GM21515 (cell line): ENCODE results near the gene TRIM28.

Experiments used
- ATAC-seq: cut with Tn5 transposase; IDR thresholded peaks from one replicate; pipeline ENCODE4 v1.9.1; 2021; ENCODE audit not compliant: unreplicated experiment

The TRIM28 gene

DNA sequence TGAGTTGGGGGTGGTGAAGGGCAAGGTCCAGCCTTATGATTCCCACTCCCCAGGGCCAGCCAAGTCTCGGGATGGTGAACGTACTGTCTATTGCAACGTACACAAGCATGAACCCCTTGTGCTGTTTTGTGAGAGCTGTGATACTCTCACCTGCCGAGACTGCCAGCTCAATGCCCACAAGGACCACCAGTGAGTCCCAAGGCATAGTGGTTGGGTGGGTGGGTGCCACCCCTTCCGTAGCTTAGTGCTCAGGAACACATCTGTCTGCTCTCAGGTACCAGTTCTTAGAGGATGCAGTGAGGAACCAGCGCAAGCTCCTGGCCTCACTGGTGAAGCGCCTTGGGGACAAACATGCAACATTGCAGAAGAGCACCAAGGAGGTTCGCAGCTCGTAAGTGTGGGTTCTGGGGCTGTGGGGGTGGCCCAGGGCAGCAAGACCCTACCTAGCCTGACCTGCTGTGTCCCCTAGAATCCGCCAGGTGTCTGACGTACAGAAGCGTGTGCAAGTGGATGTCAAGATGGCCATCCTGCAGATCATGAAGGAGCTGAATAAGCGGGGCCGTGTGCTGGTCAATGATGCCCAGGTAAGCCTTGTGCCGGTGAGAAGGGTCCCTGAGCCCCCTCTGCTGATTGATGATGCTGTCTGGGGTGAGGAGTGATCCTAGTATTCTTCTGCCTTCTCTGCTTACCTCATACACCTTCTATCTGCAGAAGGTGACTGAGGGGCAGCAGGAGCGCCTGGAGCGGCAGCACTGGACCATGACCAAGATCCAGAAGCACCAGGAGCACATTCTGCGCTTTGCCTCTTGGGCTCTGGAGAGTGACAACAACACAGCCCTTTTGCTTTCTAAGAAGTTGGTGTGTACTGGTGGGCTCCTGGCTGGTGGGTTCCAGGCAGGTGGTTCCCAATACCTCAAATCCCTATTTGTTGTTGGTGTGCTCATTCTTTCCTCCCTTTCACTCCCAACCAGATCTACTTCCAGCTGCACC lies 3.8 kb downstream of the TRIM28 start:
- ATAC-seq, result no peak

DNA sequence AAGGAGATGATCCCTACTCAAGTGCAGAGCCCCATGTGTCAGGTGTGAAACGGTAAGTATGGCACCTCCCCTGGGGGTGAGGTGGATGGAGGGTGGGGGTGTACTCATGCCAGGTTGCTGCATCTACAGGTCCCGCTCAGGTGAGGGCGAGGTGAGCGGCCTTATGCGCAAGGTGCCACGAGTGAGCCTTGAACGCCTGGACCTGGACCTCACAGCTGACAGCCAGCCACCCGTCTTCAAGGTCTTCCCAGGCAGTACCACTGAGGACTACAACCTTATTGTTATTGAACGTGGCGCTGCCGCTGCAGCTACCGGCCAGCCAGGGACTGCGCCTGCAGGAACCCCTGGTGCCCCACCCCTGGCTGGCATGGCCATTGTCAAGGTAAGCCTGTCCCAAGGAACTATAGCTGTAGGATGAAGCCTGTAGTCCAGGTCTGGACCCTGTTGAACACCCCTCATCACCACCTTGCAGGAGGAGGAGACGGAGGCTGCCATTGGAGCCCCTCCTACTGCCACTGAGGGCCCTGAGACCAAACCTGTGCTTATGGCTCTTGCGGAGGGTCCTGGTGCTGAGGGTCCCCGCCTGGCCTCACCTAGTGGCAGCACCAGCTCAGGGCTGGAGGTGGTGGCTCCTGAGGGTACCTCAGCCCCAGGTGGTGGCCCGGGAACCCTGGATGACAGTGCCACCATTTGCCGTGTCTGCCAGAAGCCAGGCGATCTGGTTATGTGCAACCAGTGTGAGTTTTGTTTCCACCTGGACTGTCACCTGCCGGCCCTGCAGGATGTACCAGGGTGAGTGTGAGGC lies 5.2 kb downstream of the TRIM28 start:
- ATAC-seq, result no peak

DNA sequence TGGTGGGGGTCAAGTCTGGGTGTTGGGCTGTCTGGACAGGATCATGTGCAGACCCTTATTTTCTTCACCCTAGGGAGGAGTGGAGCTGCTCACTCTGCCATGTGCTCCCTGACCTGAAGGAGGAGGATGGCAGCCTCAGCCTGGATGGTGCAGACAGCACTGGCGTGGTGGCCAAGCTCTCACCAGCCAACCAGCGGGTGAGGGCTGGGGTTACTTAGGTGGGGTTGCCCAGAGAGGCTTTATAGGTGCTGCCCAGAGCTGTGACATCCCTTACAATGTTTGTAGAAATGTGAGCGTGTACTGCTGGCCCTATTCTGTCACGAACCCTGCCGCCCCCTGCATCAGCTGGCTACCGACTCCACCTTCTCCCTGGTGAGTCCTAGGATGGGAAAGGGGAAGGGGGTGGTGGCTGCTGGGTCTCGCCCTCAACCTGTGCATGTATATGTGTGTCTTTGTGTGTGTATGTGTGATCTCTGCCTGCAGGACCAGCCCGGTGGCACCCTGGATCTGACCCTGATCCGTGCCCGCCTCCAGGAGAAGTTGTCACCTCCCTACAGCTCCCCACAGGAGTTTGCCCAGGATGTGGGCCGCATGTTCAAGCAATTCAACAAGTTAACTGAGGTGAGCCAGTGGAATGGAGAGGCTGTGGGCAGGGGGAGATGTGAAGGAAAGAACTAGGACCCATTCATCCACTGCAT lies 5.9 kb downstream of the TRIM28 start:
- no peak for ATAC-seq

DNA sequence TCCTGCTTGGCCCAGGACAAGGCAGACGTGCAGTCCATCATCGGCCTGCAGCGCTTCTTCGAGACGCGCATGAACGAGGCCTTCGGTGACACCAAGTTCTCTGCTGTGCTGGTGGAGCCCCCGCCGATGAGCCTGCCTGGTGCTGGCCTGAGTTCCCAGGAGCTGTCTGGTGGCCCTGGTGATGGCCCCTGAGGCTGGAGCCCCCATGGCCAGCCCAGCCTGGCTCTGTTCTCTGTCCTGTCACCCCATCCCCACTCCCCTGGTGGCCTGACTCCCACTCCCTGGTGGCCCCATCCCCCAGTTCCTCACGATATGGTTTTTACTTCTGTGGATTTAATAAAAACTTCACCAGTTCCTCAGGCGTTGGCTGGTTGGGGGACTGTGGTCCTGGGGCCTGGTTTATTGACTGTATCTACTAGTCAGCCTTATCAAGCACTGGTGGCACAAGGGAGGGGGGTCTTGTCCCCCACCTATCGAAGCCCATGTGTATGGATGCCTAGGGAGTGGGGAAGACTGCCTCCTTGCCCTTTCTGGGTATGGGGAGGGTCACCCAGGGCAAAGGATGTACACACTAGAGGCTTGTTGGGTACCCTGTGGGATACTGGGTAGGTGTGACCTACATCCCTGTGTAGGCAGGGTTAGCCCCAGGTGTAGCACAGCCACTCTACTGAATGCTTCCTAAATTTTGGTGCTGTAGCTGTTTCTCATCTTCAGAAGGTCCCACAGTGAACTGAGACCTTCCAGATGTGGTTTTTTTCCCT lies 6.7 kb downstream of the TRIM28 start:
- ATAC-seq, result no peak

DNA sequence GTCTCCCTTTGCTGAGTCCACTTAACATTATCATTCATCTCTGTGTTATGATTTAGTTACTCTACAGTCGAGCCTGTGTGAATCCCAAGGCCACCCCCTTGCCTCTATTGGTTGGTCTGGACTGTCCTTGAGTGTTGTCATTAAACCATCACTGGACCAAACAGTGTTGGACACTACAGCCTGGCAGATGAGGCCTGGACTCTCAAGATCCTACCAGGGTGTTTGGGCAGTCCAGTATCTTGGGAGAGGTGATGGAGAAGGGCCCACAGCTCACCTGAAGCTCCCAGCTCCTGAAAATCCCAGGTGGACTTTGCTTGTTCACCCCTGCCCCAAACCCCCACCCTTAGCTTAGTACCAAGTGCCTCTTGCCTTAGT lies 7.2 kb downstream of the TRIM28 start:
- no peak for ATAC-seq

DNA sequence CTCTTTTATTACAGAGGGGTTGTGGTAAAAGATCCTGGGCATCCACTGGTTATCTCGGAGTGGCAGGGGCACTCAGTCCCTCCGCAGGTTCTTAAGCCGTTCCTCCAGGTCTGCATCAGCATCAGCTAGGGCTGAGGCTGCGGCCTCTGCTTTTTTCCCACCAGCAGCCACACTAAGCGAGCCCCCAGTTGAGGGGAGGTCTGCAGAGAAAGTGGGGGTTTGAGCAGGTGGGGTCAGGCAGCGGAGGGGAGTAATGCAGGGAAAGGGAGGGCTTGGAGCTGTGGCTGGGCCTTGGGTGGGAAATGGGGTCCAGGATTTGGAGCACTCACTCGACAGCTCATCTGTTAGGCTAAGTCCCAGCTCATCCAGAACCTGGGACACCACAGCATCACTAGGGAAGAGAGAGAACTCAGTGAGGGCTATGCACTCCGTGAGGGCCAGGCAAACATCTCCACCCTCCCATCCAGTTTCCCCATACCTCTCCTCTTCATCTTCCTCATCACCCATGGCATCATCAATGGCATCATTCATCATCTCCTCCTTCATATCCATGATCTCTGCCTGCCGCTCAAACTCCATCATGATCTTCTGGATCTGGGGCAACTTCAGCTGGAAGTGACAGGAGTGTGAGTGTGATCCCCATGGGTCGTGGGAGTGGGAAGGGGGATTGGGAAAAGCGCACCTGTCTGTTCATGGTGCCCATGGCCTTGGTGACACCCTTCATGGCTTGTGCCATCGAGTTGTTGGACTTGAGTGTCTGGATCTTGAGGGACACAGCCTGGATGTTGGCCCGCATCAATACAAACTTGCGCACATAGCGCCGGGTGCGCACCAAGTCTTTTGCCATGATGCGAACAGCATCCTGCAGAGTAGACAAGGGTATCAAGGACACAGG lies 8.0 kb downstream of the TRIM28 start:
- no peak for ATAC-seq

DNA sequence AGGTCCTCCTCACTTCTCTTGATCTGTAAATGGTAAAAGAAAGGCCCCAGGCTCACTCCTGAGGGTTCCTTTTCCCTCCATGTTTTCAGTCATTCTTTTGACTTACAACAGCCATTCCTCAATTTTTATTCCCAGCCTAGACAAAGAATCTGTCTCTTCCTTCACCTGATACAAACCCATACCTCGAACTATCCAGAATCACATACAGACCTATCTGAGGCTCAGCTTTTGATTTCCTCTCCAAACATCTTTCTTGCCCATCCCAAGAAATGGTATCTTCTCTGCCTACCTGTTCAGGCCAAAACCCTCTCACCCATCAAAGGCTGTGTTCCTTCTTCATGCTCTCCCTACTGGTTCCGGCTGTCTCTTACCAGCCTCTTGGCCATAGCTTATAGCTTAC lies 8.8 kb downstream of the TRIM28 start:
- no peak for ATAC-seq

DNA sequence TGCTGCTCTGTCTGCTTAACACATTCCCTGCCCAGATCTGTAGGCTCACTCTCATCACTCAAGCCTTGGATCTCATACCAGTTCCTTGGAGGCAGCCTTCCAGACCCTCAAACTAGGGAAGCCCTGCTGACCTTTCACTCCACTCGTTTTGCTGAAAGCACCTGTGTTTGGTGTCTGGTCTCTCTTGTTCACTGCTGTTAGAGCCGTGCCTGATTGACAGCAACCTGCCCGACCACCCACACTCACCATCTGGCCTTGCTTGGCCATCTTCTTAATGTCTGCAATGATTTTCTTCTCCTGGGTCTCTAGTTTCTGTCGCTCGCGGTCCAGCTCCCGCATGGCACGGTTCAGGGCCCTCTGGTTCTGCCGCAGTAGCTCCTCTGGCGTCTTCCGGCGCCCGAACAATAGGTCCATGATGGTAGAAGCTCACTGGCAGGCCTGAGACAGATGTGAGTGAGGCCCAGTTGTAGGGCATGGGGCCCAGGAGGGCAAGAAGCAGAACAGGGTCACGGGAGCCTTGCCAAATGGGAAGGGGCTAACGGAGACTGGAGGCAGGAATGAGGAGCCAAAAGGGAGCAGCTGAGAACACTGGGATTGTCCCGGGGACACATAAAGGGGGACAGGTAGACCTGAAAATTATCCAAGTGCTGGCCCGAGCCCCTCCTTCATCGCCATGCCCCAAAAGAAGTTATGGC lies 10.1 kb downstream of the TRIM28 start:
- no peak for ATAC-seq

DNA sequence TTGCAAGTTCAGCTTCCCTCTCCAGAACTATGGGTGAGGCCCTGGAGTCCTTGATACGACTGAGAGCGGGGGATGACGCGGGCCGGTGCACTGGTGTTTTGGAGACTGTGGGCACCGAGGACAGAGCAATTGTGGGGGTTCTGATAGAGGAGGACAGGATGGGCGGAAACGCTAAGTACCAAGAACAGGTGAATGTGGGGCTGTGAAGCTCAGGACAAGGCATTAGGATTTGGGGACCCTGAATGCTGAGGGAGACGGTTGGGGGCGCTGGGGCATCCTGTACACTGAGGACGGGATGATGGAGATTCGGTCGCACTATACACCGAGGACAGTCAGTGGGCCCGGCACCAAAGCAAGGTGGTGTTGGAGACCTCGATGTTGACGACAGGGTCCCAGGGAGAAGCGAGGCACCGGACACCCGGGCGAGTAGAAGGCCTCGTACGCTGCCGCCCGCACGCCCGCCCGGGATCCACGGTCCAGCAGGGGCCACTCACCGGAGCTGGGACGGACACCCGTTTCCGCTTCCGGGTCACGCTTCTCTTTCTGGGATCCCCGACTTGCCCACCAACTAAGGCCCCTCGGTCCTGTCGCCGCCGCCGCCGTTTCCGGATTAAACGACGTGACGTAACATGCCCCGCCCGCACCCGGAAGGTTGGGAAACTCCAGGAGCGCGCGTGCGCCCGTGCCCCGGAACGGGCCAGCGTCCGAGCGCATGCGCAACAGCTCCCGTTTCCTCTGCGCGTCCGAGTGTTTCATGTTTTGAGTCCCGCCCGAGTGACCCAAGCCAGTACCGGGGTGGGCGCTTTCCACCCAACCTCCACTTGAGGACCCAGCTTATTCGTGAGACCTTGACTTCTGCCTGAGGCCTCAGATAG lies 10.9 kb downstream of the TRIM28 start, which contains the start of gene CHMP2A:
Gene CHMP2A, minus strand, starts transcription at position 612 of the 875 bp plus-strand sequence. CDS start 893 bp downstream, outside the sequence.
- ATAC-seq, result peak; percentile 31

DNA sequence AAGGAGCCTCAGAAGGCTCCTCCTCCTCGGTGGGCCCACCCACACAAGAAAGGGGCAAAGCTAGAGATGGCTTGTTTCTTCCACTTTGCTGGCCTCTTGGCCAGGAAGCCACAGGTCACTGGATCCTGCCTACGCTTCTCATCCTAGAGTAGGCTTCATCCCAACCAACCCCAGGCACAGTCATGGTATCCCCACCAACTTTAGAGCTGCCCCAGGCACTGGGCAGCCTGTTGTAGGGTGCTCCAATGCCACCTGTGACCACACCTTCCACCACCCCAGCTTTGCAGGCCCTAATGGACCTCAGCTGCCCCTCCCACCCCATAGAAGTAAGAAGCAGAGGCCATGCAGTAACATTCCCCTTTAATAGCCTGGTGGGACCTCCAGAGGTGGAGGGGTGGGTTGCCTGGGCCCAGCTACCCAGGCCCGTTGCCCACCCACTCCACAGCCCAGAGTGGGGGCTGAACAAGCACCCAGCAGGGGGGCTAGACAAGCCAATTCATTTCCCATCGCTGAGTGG lies 11.6 kb downstream of the TRIM28 start:
- no peak for ATAC-seq

DNA sequence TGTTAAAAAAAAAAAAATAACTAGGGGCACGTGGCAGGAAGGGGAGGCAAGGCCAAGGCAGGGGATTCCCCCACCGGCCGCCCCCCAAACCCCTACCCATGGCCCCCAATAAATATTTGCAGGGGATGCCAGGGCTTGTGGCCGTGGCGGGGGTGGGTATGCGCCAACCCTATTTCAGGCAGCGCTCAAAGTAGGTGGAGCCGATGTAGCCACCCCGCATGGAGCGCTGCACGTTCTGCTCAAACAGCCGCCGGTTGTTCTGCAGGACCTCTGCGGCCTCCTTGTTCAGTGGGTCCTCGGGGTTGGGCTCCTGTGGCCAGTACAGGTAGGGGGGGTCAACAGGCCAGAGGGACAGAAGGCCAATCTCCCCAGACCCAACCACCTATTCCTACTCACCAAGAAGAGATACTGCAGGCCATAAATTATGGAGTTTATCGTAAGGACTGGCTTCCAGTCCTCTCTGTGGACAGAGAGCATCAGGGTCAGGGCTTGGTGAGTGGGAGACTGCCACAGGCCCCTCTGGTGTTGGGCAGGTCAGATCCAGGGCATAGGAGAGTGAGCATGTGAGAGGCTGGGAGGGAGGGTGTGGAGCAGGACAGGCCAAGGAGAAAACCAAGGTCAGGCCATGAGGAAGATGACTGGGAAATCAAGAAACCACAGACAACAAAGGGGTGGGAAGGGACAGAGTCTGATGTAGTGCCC lies 12.2 kb downstream of the TRIM28 start:
- ATAC-seq, result no peak

DNA sequence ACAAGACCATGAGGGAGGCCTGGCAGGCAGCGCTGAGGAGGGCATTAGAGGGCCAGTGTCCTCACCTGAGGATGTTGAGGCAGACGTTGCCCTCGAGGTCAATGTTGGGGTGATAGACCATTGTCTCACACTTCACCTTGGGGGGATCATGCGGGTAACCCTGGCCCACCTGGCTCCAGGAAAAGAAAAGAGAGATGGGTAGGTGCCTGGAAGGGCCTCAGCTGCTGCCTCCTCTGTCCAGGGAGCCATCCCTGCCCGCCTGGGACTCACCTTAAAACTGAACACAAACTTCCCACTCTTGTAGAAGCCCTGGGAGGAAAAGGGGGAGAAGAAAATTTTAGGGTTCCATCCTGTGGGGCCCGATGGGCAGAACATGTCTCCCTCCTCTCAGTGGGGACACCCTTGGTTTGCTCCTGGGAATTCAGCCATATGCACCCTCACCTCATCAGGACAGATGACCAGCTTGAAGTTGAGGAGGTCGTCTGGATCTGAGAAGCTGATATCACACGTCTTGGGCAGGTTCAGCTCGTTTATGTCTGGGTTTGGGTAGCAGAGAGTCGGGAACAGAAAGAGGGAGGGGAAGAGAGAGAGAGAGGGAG lies 12.9 kb downstream of the TRIM28 start:
- no peak for ATAC-seq

DNA sequence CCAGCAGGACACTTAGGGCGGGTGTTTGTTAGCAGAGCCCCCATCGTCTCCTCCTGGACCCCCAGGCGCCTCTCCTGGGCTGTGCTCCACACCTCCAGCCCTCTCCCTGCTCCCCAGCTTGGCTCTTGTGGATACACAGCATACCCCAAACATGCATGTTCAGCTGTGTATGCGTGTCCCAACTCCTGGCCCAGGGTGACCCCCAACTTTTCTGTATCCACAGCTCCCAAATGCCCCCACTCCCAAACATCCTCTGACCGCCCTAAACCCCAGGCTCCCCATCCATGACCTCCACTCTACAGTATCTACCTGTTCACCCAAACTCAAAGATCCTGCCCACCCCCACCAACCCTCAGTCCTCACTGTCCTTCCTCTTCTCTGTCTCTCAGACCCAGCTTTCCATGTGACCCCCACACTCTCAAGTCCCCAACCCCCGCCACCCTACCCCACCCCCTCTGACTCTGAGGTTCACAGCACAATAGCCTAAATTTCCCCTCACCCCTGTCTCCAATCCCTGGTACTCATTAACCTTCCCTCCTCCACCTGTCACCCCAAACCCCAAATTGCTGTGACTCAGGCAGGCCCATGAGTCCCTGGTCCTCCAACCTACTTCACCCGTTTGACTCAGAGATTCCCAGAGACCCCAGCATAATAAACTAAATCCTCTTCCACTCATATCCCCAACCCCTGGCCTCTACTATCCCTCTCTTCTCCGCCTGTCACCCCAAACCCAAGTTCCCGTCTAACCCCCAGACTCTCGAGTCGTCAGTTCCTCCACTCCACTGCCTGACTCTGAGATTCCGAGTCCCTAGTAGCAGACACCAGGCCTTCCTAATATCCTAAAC lies 13.6 kb downstream of the TRIM28 start:
- no peak for ATAC-seq

DNA sequence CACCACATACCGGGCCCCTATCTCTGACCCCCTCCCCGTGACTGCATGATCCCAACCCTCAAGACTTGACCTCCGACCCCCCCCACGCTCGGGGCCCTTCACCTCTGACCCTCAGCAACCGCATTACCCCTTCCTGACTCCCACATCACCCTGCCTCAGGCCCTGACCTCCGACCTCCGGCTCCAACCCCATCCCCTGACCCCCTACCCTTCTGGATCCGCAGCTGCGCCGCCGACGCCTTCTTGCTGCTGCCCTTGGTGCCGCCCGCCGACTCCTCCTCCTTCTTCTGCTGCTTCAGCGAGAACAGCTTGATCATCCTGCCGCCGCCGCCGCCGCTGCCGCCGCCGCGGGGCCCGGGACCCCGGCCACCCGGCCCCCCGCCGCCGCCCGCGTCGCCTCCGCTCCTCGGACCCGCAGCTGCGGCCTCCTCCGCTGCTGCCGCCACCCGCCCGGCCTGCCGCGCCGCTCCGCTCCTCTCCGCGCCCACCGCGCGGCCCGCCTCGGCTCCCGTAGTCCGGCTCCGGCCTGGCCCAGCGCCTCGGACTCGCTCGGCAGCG lies 14.3 kb downstream of the TRIM28 start, which contains the start of gene UBE2M:
Gene UBE2M, minus strand, starts transcription at position 546 of the 557 bp plus-strand sequence. Its CDS starts 230 bp downstream, at position 316.
- ATAC-seq, result peak; percentile 0

DNA sequence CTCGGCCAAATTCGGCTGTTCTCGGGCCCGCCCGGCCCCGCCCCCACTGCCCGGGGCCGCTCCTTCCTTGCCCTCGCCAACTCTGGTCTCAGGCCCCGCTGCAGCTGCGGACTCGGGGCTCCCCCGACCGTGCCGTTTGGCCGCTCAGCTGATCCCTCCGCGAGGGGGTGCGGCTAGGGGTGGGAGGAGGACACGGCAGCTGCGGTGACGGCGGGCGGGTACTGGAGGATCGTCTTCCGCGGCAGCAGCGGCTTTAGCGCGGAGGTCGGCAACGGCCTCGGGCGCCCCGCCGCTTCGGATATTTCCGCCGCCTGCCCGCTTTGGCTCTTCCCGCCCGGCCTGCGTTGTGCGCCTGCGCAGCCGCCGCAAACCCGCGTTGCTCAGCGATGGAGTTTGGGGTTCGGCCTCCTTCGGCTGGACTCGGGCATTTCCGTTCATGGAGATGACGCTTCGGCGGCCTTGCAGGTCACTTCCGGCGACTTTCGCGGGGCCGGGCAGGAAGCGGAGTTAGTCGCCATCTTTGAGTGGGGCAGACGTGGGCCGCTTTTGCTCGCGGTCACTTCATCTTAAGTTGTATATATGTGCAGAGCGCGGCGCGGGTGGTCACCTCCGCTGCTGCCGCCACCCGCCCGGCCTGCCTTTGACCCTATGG lies 14.9 kb downstream of the TRIM28 start:
- peak; percentile 53 for ATAC-seq
